Keratinocyte (primary cell): ENCODE measurements around the gene ITIH4. TPM values are rescaled to one million over a fixed set of nuclear protein-coding genes. Genes with fewer than 3 reads are reported as not detected.

ENCODE experiments used
- DNase-seq: peaks from one replicate; pipeline ENCODE4 v3.0.0-alpha.2; 2011; ENCODE audit warnings: low read depth, missing footprints, low spot score
- FAIRE-seq: peaks from 2 replicates; lab custom pipeline; 2011; peaks lifted over from hg19 to GRCh38; lab: Jason Lieb, UNC
- H2AFZ ChIP-seq: 2 replicates; pipeline ENCODE4 v1.6.0; 2012; ENCODE audit warnings: low read length, control low read depth, inconsistent platforms; ENCODE audit not compliant: control insufficient read depth
- H3K27ac ChIP-seq: 2 replicates; pipeline ENCODE4 v1.5.1; 2011; ENCODE audit warnings: low read length; ENCODE audit not compliant: control insufficient read depth, insufficient read depth
- H3K27me3 ChIP-seq: 3 replicates; pipeline ENCODE4 v1.6.0; 2011; ENCODE audit warnings: low read length; ENCODE audit not compliant: control insufficient read depth, insufficient read depth; ENCODE audit errors: extremely low read depth
- H3K36me3 ChIP-seq, 2 experiments: 2 replicates in 1 of 2; 3 replicates in 1 of 2; pipeline ENCODE4 v1.5.1; 2011; ENCODE audit warnings: low read length in 2 of 2, mild to moderate bottlenecking in 1 of 2; ENCODE audit not compliant: control insufficient read depth in 2 of 2, insufficient read depth in 2 of 2; ENCODE audit errors: extremely low read depth in 1 of 2
- H3K4me1 ChIP-seq: 3 replicates; pipeline ENCODE4 v1.5.1; 2011; ENCODE audit warnings: low read length; ENCODE audit not compliant: control insufficient read depth, insufficient read depth; ENCODE audit errors: extremely low read depth
- H3K4me2 ChIP-seq: 3 replicates; pipeline ENCODE4 v1.6.0; 2011; ENCODE audit warnings: low read depth, low read length; ENCODE audit not compliant: control insufficient read depth, insufficient read depth; ENCODE audit errors: extremely low read depth
- H3K4me3 ChIP-seq, 3 experiments: fragments of 200-600 bp in 1 of 3; sonication (generic) in 1 of 3; 2 replicates in 2 of 3; 3 replicates in 1 of 3; pipeline ENCODE4 v1.5.1; 2011 to 2016; ENCODE audit warnings: low read length in 3 of 3, mild to moderate bottlenecking in 3 of 3, control low read depth in 2 of 3, inconsistent platforms in 1 of 3, low read depth in 1 of 3, mixed read lengths in 1 of 3, mixed run types in 1 of 3, moderate library complexity in 1 of 3; ENCODE audit not compliant: control insufficient read depth in 2 of 3, insufficient read depth in 2 of 3; ENCODE audit errors: extremely low read depth in 1 of 3
- H3K79me2 ChIP-seq: 2 replicates; pipeline ENCODE4 v1.6.0; 2012; ENCODE audit warnings: low read length; ENCODE audit not compliant: control insufficient read depth, insufficient read depth
- H3K9ac ChIP-seq: 3 replicates; pipeline ENCODE4 v1.6.0; 2011; ENCODE audit warnings: low read length; ENCODE audit not compliant: control insufficient read depth, insufficient read depth; ENCODE audit errors: extremely low read depth
- H3K9me1 ChIP-seq: 3 replicates; pipeline ENCODE4 v1.6.0; 2011; ENCODE audit warnings: low read length; ENCODE audit not compliant: control insufficient read depth, insufficient read depth; ENCODE audit errors: extremely low read depth
- H3K9me3 ChIP-seq: 2 replicates; pipeline ENCODE4 v1.5.1; 2012; ENCODE audit warnings: low read depth, low read length; ENCODE audit not compliant: control insufficient read depth
- H4K20me1 ChIP-seq: 3 replicates; pipeline ENCODE4 v1.6.0; 2011; ENCODE audit warnings: low read length; ENCODE audit not compliant: control insufficient read depth, insufficient read depth; ENCODE audit errors: extremely low read depth
- CTCF ChIP-seq, 3 experiments: IDR thresholded peaks in 1 of 3; conservative IDR thresholded peaks in 1 of 3; optimal IDR thresholded peaks in 1 of 3; 2 replicates in 2 of 3; 3 replicates in 1 of 3; pipeline versions ENCODE3 to v1.5.1; 2011; ENCODE audit warnings: low read length in 3 of 3, mild to moderate bottlenecking in 3 of 3, moderate library complexity in 2 of 3, control low read depth in 1 of 3, inconsistent platforms in 1 of 3; ENCODE audit not compliant: insufficient read depth in 2 of 3; ENCODE audit errors: extremely low read depth in 1 of 3
- EZH2 ChIP-seq: IDR thresholded peaks from one replicate; pipeline ENCODE4 v1.6.1; 2012; ENCODE audit warnings: inconsistent platforms, mild to moderate bottlenecking, low read length, moderate library complexity
- dilution Hi-C: fragments of 300-500 bp; cut with MboI; formaldehyde crosslinking; loops from one replicate; pipeline ENCODE4 v1.7.0; 2020; ENCODE audit warnings: low sequenced_read_pairs; ENCODE audit not compliant: extremely low pct_ligation_motif_present
- polyA plus RNA-seq, 5 experiments: library from polyadenylated mRNA; depleted of rRNA in 3 of 5; stranded (reverse) in 3 of 5; stranded (forward) in 1 of 5; unstranded in 1 of 5; fragments of >200 nt; gene quantifications; 1 replicate in 1 of 5; 2 replicates in 3 of 5; 3 replicates in 1 of 5; pipeline versions ENCODE4 v1.2.1 to v1.2.3, GENCODE V29; 2011 to 2012; ENCODE audit warnings: missing spikeins in 2 of 5, low read depth in 1 of 5, low replicate concordance in 1 of 5

The ITIH4 gene
- polyA plus RNA-seq, 1 donor (not counting 4 experiments of a cell fraction or from before 2014, with no cell fraction given) = 1.4 TPM

GRCh38 chr3:52836471-52836845 lies 6.0 kb upstream of the ITIH4 start:
- peaks cover 0 to 4% of the 10 kb centered on the region in 2 experiments for H3K36me3 ChIP-seq
- TF ChIP-seq EZH2 = no peak
- TF ChIP-seq CTCF (optimal IDR thresholded peaks at IDR 0.05 in 1 of 3, IDR thresholded peaks at IDR 0.05 in 1 of 3, conservative IDR thresholded peaks at IDR 0.05 in 1 of 3; ENCODE audit: extremely low read depth in 1 of 3, insufficient read depth in 2 of 3, low read length in 3 of 3) = no peak
- H3K4me3 ChIP-seq = no peak overlapping the region
- no peaks in the 10 kb centered on the region for H3K79me2 ChIP-seq
- no peak overlapping the region for H3K9ac ChIP-seq
- no peak for FAIRE-seq
- H3K9me1 ChIP-seq = no peaks in the 10 kb centered on the region
- H3K27ac ChIP-seq = no peak overlapping the region
- H2AFZ ChIP-seq = no peak overlapping the region
- peaks cover 3% of the 10 kb centered on the region for H3K4me1 ChIP-seq
- DNase-seq = no peak
- H3K9me3 ChIP-seq = no peaks in the 10 kb centered on the region
- no peak overlapping the region for H3K4me2 ChIP-seq
- no peaks in the 10 kb centered on the region for H3K27me3 ChIP-seq
- dilution Hi-C loops = no loop called here
- H4K20me1 ChIP-seq = no peaks in the 10 kb centered on the region

- Histone ChIP-seq H3K9me1 (no peaks in the 10 kb centered on the region), H3K4me3 (no peak overlapping the region), H4K20me1 (no peaks in the 10 kb centered on the region), H3K9ac (no peak overlapping the region), H3K27me3 (no peaks in the 10 kb centered on the region), H3K79me2 (no peaks in the 10 kb centered on the region), H3K4me2 (no peak overlapping the region), H3K27ac (no peak overlapping the region), H3K4me1 (peaks cover 8% of the 10 kb centered on the region), H2AFZ (no peak overlapping the region), H3K36me3 (peaks cover 0 to 4% of the 10 kb centered on the region in 2 experiments), H3K9me3 (no peaks in the 10 kb centered on the region)
- no peak for FAIRE-seq
- no peak for TF ChIP-seq EZH2
- no peak for TF ChIP-seq CTCF (optimal IDR thresholded peaks at IDR 0.05 in 1 of 3, IDR thresholded peaks at IDR 0.05 in 1 of 3, conservative IDR thresholded peaks at IDR 0.05 in 1 of 3; ENCODE audit: extremely low read depth in 1 of 3, insufficient read depth in 2 of 3, low read length in 3 of 3)
- dilution Hi-C loops = no loop called here
- DNase-seq = no peak
These were observed 5.4 kb upstream of the ITIH4 start for GRCh38 chr3:52835766-52836470.
